Adrenal gland (tissue), 12 donors: Measurements from ENCODE around the gene OR8G1. TPM values are rescaled to one million over a fixed set of nuclear protein-coding genes. Genes with fewer than 3 reads are reported as not detected.

Experiments used
- DNase-seq, 7 donors: peaks; one replicate each; pipeline ENCODE4 v3.0.0-alpha.2; 2019 to 2020
- H3K27ac ChIP-seq, 5 donors: fragments of 200-600 bp; sonication (generic) in 4 of 5; 1 replicate in 3 of 5; 2 replicates in 2 of 5; pipeline versions ENCODE4 v1.5.1 to v1.8.0; 2016 to 2020; ENCODE audit warnings: mild to moderate bottlenecking in 1 of 5
- H3K27me3 ChIP-seq: fragments of 200-600 bp; 2 replicates; pipeline ENCODE4 v1.8.0; 2021
- H3K36me3 ChIP-seq, 2 donors: fragments of 200-600 bp; replicated peaks in 1 of 2; 1 replicate in 1 of 2; 2 replicates in 1 of 2; pipeline versions ENCODE4 v1.5.1 to v1.8.0; 2018 to 2022
- H3K4me1 ChIP-seq, 2 donors: fragments of 200-600 bp; replicated peaks in 1 of 2; 1 replicate in 1 of 2; 2 replicates in 1 of 2; pipeline versions ENCODE4 v1.5.1 to v1.8.0; 2018 to 2021
- H3K4me3 ChIP-seq, 4 donors: fragments of 200-600 bp; sonication (generic) in 3 of 4; one replicate each; pipeline ENCODE4 v1.5.1; 2016 to 2018
- H3K9me3 ChIP-seq, 3 donors: fragments of 200-600 bp; sonication (generic) in 1 of 3; replicated peaks in 1 of 3; 1 replicate in 2 of 3; 2 replicates in 1 of 3; pipeline versions ENCODE4 v1.5.1 to v1.8.0; 2016 to 2021
- POLR2A ChIP-seq, 2 donors: fragments of 450-650 bp; IDR thresholded peaks; one replicate each; pipeline ENCODE4 v1.6.1; 2017; ENCODE audit warnings: antibody characterized with exemption in 2 of 2, mild to moderate bottlenecking in 2 of 2, moderate library complexity in 1 of 2
- WGBS, 4 donors: extraction: QIAGEN DNeasy Blood & Tissue Kit in 2 of 4; methylation state at CpG; one replicate each; pipeline versions ENCODE4 v1.1.5 to v1.1.7; 2013 to 2017; 5-methylcytosine and 5-hydroxymethylcytosine counted together
- intact Hi-C, 2 donors: fragments of 100-400 bp; cut with DNase I; formaldehyde crosslinking; loops; one replicate each; pipeline versions ENCODE4 v1.14.1 to v1.15.0; 2022 to 2023
- polyA plus RNA-seq, 3 donors: library from polyadenylated mRNA; stranded (reverse); fragments of 200-250 nt in 2 of 3; fragments of 350-450 nt in 1 of 3; fragmentation: Illumina TruSeq in 1 of 3; extraction: RNeasy Lipid Tissue Mini Kit (QIAGEN cat#74804) in 1 of 3; gene quantifications; one replicate each; pipeline ENCODE4 v1.2.3, GENCODE V29; 2013 to 2014
- total RNA-seq, 9 donors: library from RNA; depleted of rRNA in 4 of 9; stranded (reverse); fragments of >200 nt in 4 of 9; fragments of 120-200 nt in 1 of 9; fragmentation: NEBNext Ultra II Directional in 1 of 9; extraction: Animal tissue kit (Norgen Biotek cat#: 25700) in 1 of 9; gene quantifications; one replicate each; pipeline versions ENCODE4 v1.1.0 to v1.2.4, GENCODE V29; 2013 to 2023
- TF ChIP-seq, protein P1 (sequence below), 6 experiments: fragments of 450-650 bp in 4 of 6; fragments of 200-600 bp in 2 of 6; sonication (generic) in 1 of 6; IDR thresholded peaks; 1 replicate in 5 of 6; 2 replicates in 1 of 6; pipeline versions ENCODE4 v1.5.1 to v1.8.0; 2016 to 2021; ENCODE audit warnings: antibody characterized with exemption in 6 of 6, mild to moderate bottlenecking in 2 of 6, moderate library complexity in 1 of 6
- donor health status: healthy with polysubstance abuse.
- donor health status: Bipolar disorder and iron deficiency.
- donor health status: DM: yes; HTN: yes; CAD: no.
- donor health status: DM: no; HTN: no; CAD: no.
- donor health status: DM: no; HTN: no; CAD: no.
- donor health status: DM: yes; HTN: yes; CAD: no.

Gene OR8G1
- total and polyA plus RNA-seq, 12 donors: not detected

- peak in 6 of 7 donors; percentile 45 to 77 (median 58) for DNase-seq
- 22 to 32% (median 30%) methylated on average over 4 of the region's 4 CpGs for WGBS, 4 donors
- TF ChIP-seq POLR2A (IDR thresholded peaks at IDR 0.05): no peak
- TF ChIP-seq, protein P1, sequence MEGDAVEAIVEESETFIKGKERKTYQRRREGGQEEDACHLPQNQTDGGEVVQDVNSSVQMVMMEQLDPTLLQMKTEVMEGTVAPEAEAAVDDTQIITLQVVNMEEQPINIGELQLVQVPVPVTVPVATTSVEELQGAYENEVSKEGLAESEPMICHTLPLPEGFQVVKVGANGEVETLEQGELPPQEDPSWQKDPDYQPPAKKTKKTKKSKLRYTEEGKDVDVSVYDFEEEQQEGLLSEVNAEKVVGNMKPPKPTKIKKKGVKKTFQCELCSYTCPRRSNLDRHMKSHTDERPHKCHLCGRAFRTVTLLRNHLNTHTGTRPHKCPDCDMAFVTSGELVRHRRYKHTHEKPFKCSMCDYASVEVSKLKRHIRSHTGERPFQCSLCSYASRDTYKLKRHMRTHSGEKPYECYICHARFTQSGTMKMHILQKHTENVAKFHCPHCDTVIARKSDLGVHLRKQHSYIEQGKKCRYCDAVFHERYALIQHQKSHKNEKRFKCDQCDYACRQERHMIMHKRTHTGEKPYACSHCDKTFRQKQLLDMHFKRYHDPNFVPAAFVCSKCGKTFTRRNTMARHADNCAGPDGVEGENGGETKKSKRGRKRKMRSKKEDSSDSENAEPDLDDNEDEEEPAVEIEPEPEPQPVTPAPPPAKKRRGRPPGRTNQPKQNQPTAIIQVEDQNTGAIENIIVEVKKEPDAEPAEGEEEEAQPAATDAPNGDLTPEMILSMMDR (IDR thresholded peaks at IDR 0.05): peak; percentile 44 to 76 (median 71)
- no peak overlapping the region for H3K27ac ChIP-seq
- H3K4me3 ChIP-seq: no peak overlapping the region
- intact Hi-C loops: loop anchor here in 1 of 2 donors (10.0 kb wide), 1 partner anchor 120 kb away; no protein-coding TSS in a partner anchor
- no peaks in the 10 kb centered on the region for H3K36me3 ChIP-seq
- no peaks in the 10 kb centered on the region for H3K4me1 ChIP-seq
- no peaks in the 10 kb centered on the region for H3K27me3 ChIP-seq
- H3K9me3 ChIP-seq: no peaks in the 10 kb centered on the region
Observed at GRCh38 chr11:124195189-124195734, 45.6 kb upstream of the OR8G1 start.

DNA sequence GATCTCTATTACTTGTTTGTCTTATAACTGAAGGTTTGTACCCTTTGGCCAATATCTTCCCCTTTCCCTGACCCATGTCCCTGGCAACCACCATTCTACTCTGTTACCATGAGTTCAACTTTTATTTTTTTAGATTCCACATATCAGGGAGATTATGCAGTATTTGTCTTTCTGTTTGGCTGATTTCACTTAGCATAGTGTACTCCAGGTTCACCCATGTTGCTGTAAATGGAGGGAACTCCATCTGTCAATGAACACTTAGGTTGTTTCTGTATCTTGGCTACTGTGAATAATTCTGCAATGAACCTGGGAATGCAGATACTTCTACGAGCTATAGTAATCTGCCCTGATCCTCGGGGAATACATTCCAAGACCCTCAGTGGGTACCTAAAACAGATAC lies 42.9 kb upstream of the OR8G1 start:
- DNase-seq: no peak
- TF ChIP-seq, protein P1 (IDR thresholded peaks at IDR 0.05): no peak
- TF ChIP-seq POLR2A (IDR thresholded peaks at IDR 0.05): no peak
- Histone ChIP-seq H3K4me3 (no peak overlapping the region), H3K27ac (no peak overlapping the region), H3K36me3 (no peaks in the 10 kb centered on the region), H3K4me1 (no peaks in the 10 kb centered on the region), H3K9me3 (no peaks in the 10 kb centered on the region), H3K27me3 (no peaks in the 10 kb centered on the region)
- 58 to 75% (median 70%) methylated on average over 2 of the region's 2 CpGs for WGBS, 4 donors
- intact Hi-C loops: loop anchor here in 1 of 2 donors (10.0 kb wide), 1 partner anchor 123 kb away; no protein-coding TSS in a partner anchor

GRCh38 chr11:124198897-124199296 lies 42.0 kb upstream of the OR8G1 start:
- no peaks in the 10 kb centered on the region for H3K4me1 ChIP-seq
- WGBS, 4 donors: 81 to 92% (median 86%) methylated on average over 7 of the region's 7 CpGs
- no peaks in the 10 kb centered on the region for H3K36me3 ChIP-seq

GRCh38 chr11:124199702-124200101 lies 41.2 kb upstream of the OR8G1 start:
- 46 to 64% (median 51%) methylated on average over 1 of the region's 1 CpG for WGBS, 4 donors
- TF ChIP-seq POLR2A (IDR thresholded peaks at IDR 0.05): no peak
- TF ChIP-seq, protein P1 (IDR thresholded peaks at IDR 0.05): no peak
- intact Hi-C loops: loop anchor here in 1 of 2 donors (10.0 kb wide), 1 partner anchor 125 kb away; no protein-coding TSS in a partner anchor
- Histone ChIP-seq H3K9me3 (no peaks in the 10 kb centered on the region), H3K4me1 (no peaks in the 10 kb centered on the region), H3K36me3 (no peaks in the 10 kb centered on the region), H3K27me3 (no peaks in the 10 kb centered on the region), H3K4me3 (no peak overlapping the region), H3K27ac (no peak overlapping the region)
- no peak for DNase-seq

More at GRCh38 chr11:124198897-124199296, 42.0 kb upstream of the OR8G1 start:
- Histone ChIP-seq H3K9me3 (no peaks in the 10 kb centered on the region), H3K27ac (no peak overlapping the region), H3K4me3 (no peak overlapping the region), H3K27me3 (no peaks in the 10 kb centered on the region)
- TF ChIP-seq, protein P1 (IDR thresholded peaks at IDR 0.05): no peak
- no peak for TF ChIP-seq POLR2A (IDR thresholded peaks at IDR 0.05)
- intact Hi-C loops: loop anchor here in 1 of 2 donors (10.0 kb wide), 1 partner anchor 124 kb away; no protein-coding TSS in a partner anchor
- no peak for DNase-seq
